ENCODE measurements around the gene ERGIC1.
"Not testable (repeated sequence)": the region's sequence is repeated elsewhere in the genome, so short reads cannot be mapped to it uniquely, and the experiment has no call there.

Gene ERGIC1

DNA sequence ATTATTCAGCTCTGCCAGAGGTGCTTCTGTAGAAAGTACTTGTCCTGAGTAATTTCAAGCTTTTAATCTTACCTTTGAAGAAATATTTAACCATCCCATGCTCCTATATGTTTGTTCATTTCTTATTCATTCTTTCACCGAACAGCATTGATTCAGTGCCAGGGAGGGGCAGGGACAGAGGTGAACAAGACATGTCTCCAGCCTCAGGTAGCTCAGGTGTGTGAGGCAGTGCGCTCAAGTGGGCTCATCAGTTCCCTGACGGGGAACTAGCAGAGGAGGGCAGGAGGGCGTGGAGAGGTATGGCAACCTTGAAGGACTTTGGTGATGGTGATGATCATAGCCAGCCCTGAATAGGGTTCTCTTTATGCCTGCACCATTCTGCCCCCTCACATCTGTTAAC lies 25.9 kb downstream of the ERGIC1 start:
- no peaks in the 10 kb centered on the region for H3K36me3 ChIP-seq (ENCODE audit: insufficient read depth)
- H2AFZ ChIP-seq (ENCODE audit: low read depth), result no peak overlapping the region
- TF ChIP-seq, protein P1, sequence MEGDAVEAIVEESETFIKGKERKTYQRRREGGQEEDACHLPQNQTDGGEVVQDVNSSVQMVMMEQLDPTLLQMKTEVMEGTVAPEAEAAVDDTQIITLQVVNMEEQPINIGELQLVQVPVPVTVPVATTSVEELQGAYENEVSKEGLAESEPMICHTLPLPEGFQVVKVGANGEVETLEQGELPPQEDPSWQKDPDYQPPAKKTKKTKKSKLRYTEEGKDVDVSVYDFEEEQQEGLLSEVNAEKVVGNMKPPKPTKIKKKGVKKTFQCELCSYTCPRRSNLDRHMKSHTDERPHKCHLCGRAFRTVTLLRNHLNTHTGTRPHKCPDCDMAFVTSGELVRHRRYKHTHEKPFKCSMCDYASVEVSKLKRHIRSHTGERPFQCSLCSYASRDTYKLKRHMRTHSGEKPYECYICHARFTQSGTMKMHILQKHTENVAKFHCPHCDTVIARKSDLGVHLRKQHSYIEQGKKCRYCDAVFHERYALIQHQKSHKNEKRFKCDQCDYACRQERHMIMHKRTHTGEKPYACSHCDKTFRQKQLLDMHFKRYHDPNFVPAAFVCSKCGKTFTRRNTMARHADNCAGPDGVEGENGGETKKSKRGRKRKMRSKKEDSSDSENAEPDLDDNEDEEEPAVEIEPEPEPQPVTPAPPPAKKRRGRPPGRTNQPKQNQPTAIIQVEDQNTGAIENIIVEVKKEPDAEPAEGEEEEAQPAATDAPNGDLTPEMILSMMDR (conservative IDR thresholded peaks at IDR 0.05; ENCODE audit: low read depth, low read length), result no peak
- H3K27ac ChIP-seq, result no peak overlapping the region
- no peak overlapping the region for H3K9ac ChIP-seq
- H3K4me3 ChIP-seq (IDR thresholded peaks at IDR 0.05; ENCODE audit: insufficient read depth, low read depth, low read length), result no peak overlapping the region
- H3K27me3 ChIP-seq (ENCODE audit: insufficient read depth, low read depth), result no peaks in the 10 kb centered on the region
- H4K20me1 ChIP-seq (ENCODE audit: insufficient read depth), result no peaks in the 10 kb centered on the region
- no peak overlapping the region for H3K4me2 ChIP-seq
- H3K4me1 ChIP-seq (ENCODE audit: low read depth, poor library complexity, severe bottlenecking), result no peaks in the 10 kb centered on the region
- H3K79me2 ChIP-seq (ENCODE audit: insufficient read depth, low read depth), result peaks cover 21% of the 10 kb centered on the region; the same call in 1 of the 2 replicates

DNA sequence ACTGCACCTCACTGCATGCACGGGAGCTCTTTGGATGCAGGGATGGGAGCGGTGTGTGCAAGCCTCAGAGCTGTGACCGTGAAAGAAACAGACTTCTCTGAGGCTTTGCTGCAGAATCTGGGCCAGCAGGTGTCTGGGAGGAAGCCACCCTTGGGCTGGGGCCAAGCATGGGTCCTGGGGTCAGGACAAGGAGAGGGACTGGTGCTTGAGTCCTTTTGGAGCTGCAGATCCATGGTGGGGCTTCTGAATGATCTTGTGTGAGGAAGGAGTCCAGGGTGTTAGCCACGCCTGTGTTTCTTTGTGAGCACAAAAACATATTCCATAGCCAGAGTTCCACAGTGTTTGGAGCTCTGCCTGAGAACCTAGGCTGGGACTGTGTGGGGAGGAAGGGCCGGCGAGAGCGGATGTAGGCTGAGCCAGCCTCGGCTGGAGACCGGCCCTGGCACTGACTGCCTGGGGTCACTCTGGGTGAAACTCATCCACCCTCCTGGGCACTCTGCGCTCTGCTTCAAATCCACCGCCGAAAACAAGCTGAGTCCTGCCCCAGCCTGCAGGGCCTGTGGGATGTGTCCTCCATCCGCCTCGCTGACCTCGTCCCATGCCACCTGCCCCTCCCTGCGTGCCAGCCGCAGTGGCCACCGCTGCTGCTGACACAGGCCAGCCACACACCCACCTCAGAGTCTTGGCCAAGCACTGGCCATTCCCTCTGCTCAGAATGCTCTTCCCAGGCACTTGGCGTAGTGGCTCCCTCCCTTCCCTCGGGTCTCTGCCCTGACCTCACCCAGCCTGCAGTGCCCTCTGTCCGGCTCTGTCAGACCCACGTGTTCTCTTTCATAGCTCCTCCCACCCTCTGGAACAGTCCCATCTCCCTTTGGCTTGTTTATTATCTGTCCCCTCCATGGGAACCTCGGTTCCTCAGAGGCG lies 26.7 kb downstream of the ERGIC1 start:
- Histone ChIP-seq H3K27me3 (ENCODE audit: insufficient read depth, low read depth) (no peaks in the 10 kb centered on the region), H3K4me2 (no peak overlapping the region), H3K36me3 (ENCODE audit: insufficient read depth) (no peaks in the 10 kb centered on the region), H3K79me2 (ENCODE audit: insufficient read depth, low read depth) (peaks cover 13% of the 10 kb centered on the region; the same call in 1 of the 2 replicates), H3K4me3 (IDR thresholded peaks at IDR 0.05; ENCODE audit: insufficient read depth, low read depth, low read length) (no peak overlapping the region), H4K20me1 (ENCODE audit: insufficient read depth) (peaks cover 3% of the 10 kb centered on the region; the same call in 1 of the 2 replicates), H3K27ac (no peak overlapping the region), H2AFZ (ENCODE audit: low read depth) (no peak overlapping the region), H3K9ac (no peak overlapping the region), H3K4me1 (ENCODE audit: low read depth, poor library complexity, severe bottlenecking) (no peaks in the 10 kb centered on the region)
- TF ChIP-seq, protein P1 (conservative IDR thresholded peaks at IDR 0.05; ENCODE audit: low read depth, low read length), result no peak

DNA sequence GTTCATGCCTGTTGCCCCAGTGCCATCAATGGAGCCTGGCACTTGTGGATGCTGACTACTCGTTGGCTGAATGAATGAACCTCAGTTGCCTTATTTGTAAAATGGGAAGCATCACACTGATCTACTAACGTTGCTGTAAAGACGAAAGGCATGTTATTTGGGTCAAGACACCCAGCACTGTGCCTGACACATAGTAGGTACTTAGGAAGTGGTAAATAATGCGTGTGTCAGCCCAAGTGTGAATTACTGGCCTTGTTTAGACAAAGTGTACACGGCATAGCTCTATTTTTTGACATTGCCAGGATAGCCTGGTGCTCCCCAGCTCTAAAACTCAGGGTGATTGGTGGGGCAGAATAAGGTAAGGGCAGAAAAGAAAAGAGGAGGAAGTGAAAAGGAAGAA lies 27.4 kb downstream of the ERGIC1 start:
- H3K36me3 ChIP-seq (ENCODE audit: insufficient read depth), result no peaks in the 10 kb centered on the region

DNA sequence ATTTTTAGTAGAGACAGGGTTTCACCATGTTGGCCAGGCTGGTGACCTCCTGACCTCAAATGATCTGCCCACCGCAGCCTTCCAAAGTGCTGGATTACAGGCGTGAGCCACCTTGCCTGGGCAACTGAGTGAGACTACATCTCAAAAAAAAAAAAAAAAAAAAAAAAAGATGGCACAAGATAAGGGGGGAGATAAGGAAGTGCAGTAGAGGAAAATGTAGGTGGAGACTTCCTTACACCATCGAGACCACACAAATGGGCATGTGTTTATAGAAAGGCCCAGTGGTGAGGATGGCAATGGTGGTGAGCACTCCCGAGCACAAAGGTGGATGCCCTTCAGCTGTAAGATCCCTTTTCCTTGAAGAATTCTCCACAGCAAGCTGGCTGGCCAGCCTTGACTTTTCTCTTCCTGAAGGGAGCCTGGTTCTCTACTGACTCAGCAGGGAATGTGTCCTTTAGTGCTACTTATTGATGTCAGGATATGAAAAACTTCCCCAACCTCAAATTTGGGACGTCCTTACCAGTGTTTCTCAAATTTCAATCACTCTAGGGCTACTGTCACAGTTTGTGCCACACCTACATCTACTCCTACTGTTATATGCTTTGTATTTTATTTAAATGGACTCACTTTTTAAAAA lies 28.2 kb downstream of the ERGIC1 start:
- Histone ChIP-seq H3K27ac (no peak overlapping the region), H3K27me3 (ENCODE audit: insufficient read depth, low read depth) (no peaks in the 10 kb centered on the region), H3K4me3 (IDR thresholded peaks at IDR 0.05; ENCODE audit: insufficient read depth, low read depth, low read length) (no peak overlapping the region), H3K4me1 (ENCODE audit: low read depth, poor library complexity, severe bottlenecking) (no peaks in the 10 kb centered on the region), H3K4me2 (no peak overlapping the region), H2AFZ (ENCODE audit: low read depth) (no peak overlapping the region), H3K36me3 (ENCODE audit: insufficient read depth) (no peaks in the 10 kb centered on the region), H3K79me2 (ENCODE audit: insufficient read depth, low read depth) (no peaks in the 10 kb centered on the region; the same call in 1 of the 2 replicates), H4K20me1 (ENCODE audit: insufficient read depth) (peaks cover 8% of the 10 kb centered on the region; the same call in 1 of the 2 replicates), H3K9ac (no peak overlapping the region)
- TF ChIP-seq, protein P1 (conservative IDR thresholded peaks at IDR 0.05; ENCODE audit: low read depth, low read length), result no peak

More for the DNA sequence above, 27.4 kb downstream of the ERGIC1 start:
- Histone ChIP-seq H3K4me2 (no peak overlapping the region), H3K27me3 (ENCODE audit: insufficient read depth, low read depth) (no peaks in the 10 kb centered on the region), H3K4me1 (ENCODE audit: low read depth, poor library complexity, severe bottlenecking) (no peaks in the 10 kb centered on the region), H4K20me1 (ENCODE audit: insufficient read depth) (peaks cover 8% of the 10 kb centered on the region; the same call in 1 of the 2 replicates), H2AFZ (ENCODE audit: low read depth) (no peak overlapping the region), H3K27ac (no peak overlapping the region), H3K9ac (no peak overlapping the region), H3K79me2 (ENCODE audit: insufficient read depth, low read depth) (peaks cover 6% of the 10 kb centered on the region; the same call in 1 of the 2 replicates), H3K4me3 (IDR thresholded peaks at IDR 0.05; ENCODE audit: insufficient read depth, low read depth, low read length) (no peak overlapping the region)
- TF ChIP-seq, protein P1 (conservative IDR thresholded peaks at IDR 0.05; ENCODE audit: low read depth, low read length), result no peak

DNA sequence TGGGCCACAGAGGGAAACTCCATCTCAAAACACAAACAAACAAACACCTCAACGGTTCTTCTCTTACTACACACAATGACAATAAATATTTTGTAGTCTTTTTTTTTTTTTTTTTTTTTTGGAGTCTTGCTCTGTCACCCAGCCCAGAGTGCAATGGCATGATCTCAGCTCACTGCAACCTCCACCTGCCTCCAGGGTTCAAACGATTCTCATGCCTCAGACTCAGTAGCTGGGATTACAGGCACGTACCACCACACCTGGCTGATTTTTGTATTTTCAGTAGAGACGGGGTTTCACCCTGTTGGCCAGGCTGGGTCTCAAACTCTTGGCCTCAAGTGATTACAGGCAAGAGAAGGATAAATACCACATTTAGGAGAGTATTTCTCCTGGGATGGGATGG lies 30.1 kb downstream of the ERGIC1 start:
- not testable (repeated sequence) for H3K27me3 ChIP-seq (ENCODE audit: insufficient read depth, low read depth); H3K4me2 ChIP-seq; H3K9ac ChIP-seq; H3K79me2 ChIP-seq (ENCODE audit: insufficient read depth, low read depth); H3K4me1 ChIP-seq (ENCODE audit: low read depth, poor library complexity, severe bottlenecking); H3K36me3 ChIP-seq (ENCODE audit: insufficient read depth); H3K4me3 ChIP-seq (IDR thresholded peaks at IDR 0.05; ENCODE audit: insufficient read depth, low read depth, low read length); H3K27ac ChIP-seq; H4K20me1 ChIP-seq (ENCODE audit: insufficient read depth); H2AFZ ChIP-seq (ENCODE audit: low read depth)

Data from KMS-11 (cell line).